ENCODE data around the gene ZBTB5. TPM values are rescaled to one million over a fixed set of nuclear protein-coding genes. Genes with fewer than 3 reads are reported as not detected.
"Not testable (repeated sequence)": the region's sequence is repeated elsewhere in the genome, so short reads cannot be mapped to it uniquely, and the experiment has no call there.

The ZBTB5 gene
- total and polyA plus RNA-seq, 8 donors, result 2.2 to 16.5 (median 6.7) TPM; not detected in 1

- Histone ChIP-seq H3K9me3 (no peaks in the 10 kb centered on the region), H3K4me3 (no peak overlapping the region), H3K36me3 (no peaks in the 10 kb centered on the region), H3K27me3 (no peaks in the 10 kb centered on the region), H3K4me1 (no peaks in the 10 kb centered on the region), H3K27ac (no peak overlapping the region)
- intact Hi-C loops (cut with DNase I; ENCODE audit: low total_unique reads), result no loop called here
- DNase-seq, result no peak
- WGBS, 5 donors, result 88 to 97% (median 91%) methylated on average over 9 of the region's 9 CpGs
- TF ChIP-seq POLR2A (IDR thresholded peaks at IDR 0.05), result no peak
- no peak for TF ChIP-seq EP300 (IDR thresholded peaks at IDR 0.05)
- TF ChIP-seq, protein P1, sequence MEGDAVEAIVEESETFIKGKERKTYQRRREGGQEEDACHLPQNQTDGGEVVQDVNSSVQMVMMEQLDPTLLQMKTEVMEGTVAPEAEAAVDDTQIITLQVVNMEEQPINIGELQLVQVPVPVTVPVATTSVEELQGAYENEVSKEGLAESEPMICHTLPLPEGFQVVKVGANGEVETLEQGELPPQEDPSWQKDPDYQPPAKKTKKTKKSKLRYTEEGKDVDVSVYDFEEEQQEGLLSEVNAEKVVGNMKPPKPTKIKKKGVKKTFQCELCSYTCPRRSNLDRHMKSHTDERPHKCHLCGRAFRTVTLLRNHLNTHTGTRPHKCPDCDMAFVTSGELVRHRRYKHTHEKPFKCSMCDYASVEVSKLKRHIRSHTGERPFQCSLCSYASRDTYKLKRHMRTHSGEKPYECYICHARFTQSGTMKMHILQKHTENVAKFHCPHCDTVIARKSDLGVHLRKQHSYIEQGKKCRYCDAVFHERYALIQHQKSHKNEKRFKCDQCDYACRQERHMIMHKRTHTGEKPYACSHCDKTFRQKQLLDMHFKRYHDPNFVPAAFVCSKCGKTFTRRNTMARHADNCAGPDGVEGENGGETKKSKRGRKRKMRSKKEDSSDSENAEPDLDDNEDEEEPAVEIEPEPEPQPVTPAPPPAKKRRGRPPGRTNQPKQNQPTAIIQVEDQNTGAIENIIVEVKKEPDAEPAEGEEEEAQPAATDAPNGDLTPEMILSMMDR (IDR thresholded peaks at IDR 0.05), result no peak
- no peak for TF ChIP-seq POLR2AphosphoS5 (IDR thresholded peaks at IDR 0.05)
Measured at GRCh38 chr9:37404590-37404989, 60.7 kb downstream of the ZBTB5 start.

DNA sequence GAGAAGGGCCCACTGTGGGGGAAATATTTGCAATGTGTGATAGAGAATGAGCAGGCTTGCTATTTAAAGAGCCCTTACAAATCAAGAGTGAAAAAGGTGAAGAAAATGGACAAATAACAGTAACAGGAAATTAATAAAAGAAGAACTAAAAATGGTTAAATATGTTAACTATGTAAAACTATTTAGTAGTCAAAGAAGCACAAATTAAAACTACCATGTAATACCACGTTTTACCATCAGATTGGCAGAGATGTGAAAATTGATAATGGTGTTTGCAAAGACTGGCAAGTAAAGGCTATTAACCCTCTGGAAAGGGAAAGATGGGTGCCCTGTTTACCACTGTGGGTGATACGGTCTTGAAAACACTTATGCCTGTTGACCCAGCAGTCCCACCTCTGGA, 65.9 kb downstream of the ZBTB5 start:
- no peak for TF ChIP-seq POLR2A (IDR thresholded peaks at IDR 0.05)
- TF ChIP-seq, protein P1 (IDR thresholded peaks at IDR 0.05), result no peak
- no peak for TF ChIP-seq EP300 (IDR thresholded peaks at IDR 0.05)
- TF ChIP-seq POLR2AphosphoS5 (IDR thresholded peaks at IDR 0.05), result no peak
- intact Hi-C loops (cut with DNase I; ENCODE audit: low total_unique reads), result no loop called here
- H3K9me3 ChIP-seq, result no peaks in the 10 kb centered on the region
- WGBS, 5 donors, result 36 to 60% (median 46%) methylated on average over 2 of the region's 2 CpGs
- no peaks in the 10 kb centered on the region for H3K27me3 ChIP-seq
- no peak overlapping the region for H3K4me3 ChIP-seq
- H3K27ac ChIP-seq, result no peak overlapping the region
- no peak for DNase-seq
- H3K4me1 ChIP-seq, result no peaks in the 10 kb centered on the region
- H3K36me3 ChIP-seq, result no peaks in the 10 kb centered on the region

DNA sequence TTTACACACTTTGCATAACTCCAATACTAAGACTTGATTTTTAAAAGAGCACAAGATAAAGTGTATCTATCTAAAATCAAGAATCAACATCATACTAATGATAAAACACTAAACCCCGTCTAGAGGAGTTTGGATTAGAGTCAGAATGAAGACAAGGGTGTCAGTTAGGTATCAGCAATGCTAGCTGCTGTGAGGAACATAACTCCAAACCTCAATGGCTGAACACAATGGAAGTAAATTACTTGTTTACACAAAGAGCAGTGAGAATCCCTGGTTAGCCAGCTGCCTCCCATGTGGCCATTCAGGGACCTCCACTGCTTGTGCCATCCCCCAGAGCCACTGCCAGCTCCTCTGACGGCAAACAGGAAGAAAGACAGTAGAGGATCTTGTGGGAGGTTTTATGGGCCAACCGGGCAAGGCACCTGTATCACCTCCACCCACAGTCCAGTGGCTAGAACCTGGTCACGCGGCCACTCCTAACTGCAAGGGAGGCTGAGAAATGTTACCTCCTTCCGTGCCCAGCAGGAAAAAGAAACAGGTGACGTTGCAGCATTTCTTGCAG, 66.7 kb downstream of the ZBTB5 start:
- Histone ChIP-seq H3K27me3 (no peaks in the 10 kb centered on the region), H3K9me3 (no peaks in the 10 kb centered on the region), H3K4me3 (no peak overlapping the region), H3K4me1 (no peaks in the 10 kb centered on the region), H3K36me3 (no peaks in the 10 kb centered on the region), H3K27ac (no peak overlapping the region)
- intact Hi-C loops (cut with DNase I; ENCODE audit: low total_unique reads), result no loop called here
- DNase-seq, result no peak
- WGBS, 5 donors, result 72 to 80% (median 79%) methylated on average over 7 of the region's 7 CpGs
- no peak for TF ChIP-seq POLR2AphosphoS5 (IDR thresholded peaks at IDR 0.05)
- TF ChIP-seq, protein P1 (IDR thresholded peaks at IDR 0.05), result no peak
- no peak for TF ChIP-seq POLR2A (IDR thresholded peaks at IDR 0.05)
- no peak for TF ChIP-seq EP300 (IDR thresholded peaks at IDR 0.05)

DNA sequence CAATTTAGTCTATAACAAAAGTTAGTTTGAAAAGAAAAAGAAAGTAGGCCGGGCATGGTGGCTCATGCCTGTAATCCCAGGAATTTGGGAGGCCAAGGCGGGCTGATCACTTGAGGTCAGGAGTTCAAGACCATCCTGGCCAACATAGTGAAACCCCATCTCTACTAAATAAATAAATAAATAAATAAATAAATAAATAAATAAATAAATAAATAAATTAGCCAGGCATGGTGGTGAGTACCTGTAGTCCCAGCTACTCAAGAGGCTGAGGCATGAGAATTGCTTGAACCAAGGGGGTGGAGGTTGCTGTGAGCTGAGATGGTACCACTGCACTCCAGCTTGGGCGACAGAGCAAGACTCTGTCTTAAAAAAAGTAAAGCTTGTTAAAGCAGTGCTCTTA, 67.3 kb downstream of the ZBTB5 start:
- H3K27ac ChIP-seq; H3K36me3 ChIP-seq; H3K9me3 ChIP-seq; H3K27me3 ChIP-seq; H3K4me3 ChIP-seq; H3K4me1 ChIP-seq; intact Hi-C loops (cut with DNase I; ENCODE audit: low total_unique reads); DNase-seq: not testable (repeated sequence)
- 93 to 96% (median 95%) methylated on average over 3 of the region's 3 CpGs for WGBS, 5 donors

- Histone ChIP-seq H3K9me3 (no peaks in the 10 kb centered on the region), H3K27me3 (no peaks in the 10 kb centered on the region), H3K27ac (no peak overlapping the region), H3K36me3 (no peaks in the 10 kb centered on the region), H3K4me1 (no peaks in the 10 kb centered on the region), H3K4me3 (no peak overlapping the region)
- intact Hi-C loops (cut with DNase I; ENCODE audit: low total_unique reads), result no loop called here
- WGBS, 5 donors, result 64 to 71% (median 70%) methylated on average over 8 of the region's 8 CpGs
- no peak for DNase-seq
- TF ChIP-seq POLR2AphosphoS5 (IDR thresholded peaks at IDR 0.05) (no peak), POLR2A (IDR thresholded peaks at IDR 0.05) (no peak), EP300 (IDR thresholded peaks at IDR 0.05) (no peak)
- TF ChIP-seq, protein P1 (IDR thresholded peaks at IDR 0.05), result no peak
Measured at GRCh38 chr9:37395663-37396062, 69.6 kb downstream of the ZBTB5 start.
